Hepatocyte (in vitro differentiated cells): Measurements from ENCODE around the gene TEX28. TPM values are rescaled to one million over a fixed set of nuclear protein-coding genes. Genes with fewer than 3 reads are reported as not detected.
"Not testable (repeated sequence)": the region's sequence is repeated elsewhere in the genome, so short reads cannot be mapped to it uniquely, and the experiment has no call there.

ENCODE experiments used
- DNase-seq: peaks from one replicate; pipeline ENCODE4 v3.0.0-alpha.2; 2016; ENCODE audit warnings: low spot score
- H2AFZ ChIP-seq: fragments of 200-600 bp; sonication (generic); 2 replicates; pipeline ENCODE4 v1.6.0; 2016; ENCODE audit warnings: antibody characterized with exemption, mild to moderate bottlenecking
- H3K27ac ChIP-seq: fragments of 200-600 bp; sonication (generic); 2 replicates; pipeline ENCODE4 v1.5.1; 2016; ENCODE audit warnings: mild to moderate bottlenecking
- H3K27me3 ChIP-seq: fragments of 200-600 bp; sonication (generic); 2 replicates; pipeline ENCODE4 v1.6.1; 2016
- H3K36me3 ChIP-seq: fragments of 200-600 bp; sonication (generic); replicated peaks from 2 replicates; pipeline ENCODE4 v1.5.1; 2016; ENCODE audit warnings: low read depth; ENCODE audit not compliant: insufficient read depth
- H3K4me1 ChIP-seq: fragments of 200-600 bp; sonication (generic); 2 replicates; pipeline ENCODE4 v1.5.1; 2016; ENCODE audit warnings: mild to moderate bottlenecking, moderate library complexity; ENCODE audit not compliant: insufficient read depth
- H3K4me2 ChIP-seq: fragments of 200-600 bp; sonication (generic); 2 replicates; pipeline ENCODE4 v1.6.0; 2016
- H3K4me3 ChIP-seq: fragments of 200-600 bp; sonication (generic); 2 replicates; pipeline ENCODE4 v1.5.1; 2016; ENCODE audit warnings: mild to moderate bottlenecking
- H3K79me2 ChIP-seq: fragments of 200-600 bp; sonication (generic); 2 replicates; pipeline ENCODE4 v1.6.0; 2017; ENCODE audit warnings: mild to moderate bottlenecking
- H3K9me2 ChIP-seq: fragments of 200-600 bp; sonication (generic); replicated peaks from 2 replicates; pipeline ENCODE4 v1.6.0; 2017; ENCODE audit warnings: mild to moderate bottlenecking; ENCODE audit not compliant: insufficient read depth
- H3K9me3 ChIP-seq: fragments of 200-600 bp; sonication (generic); 2 replicates; pipeline ENCODE4 v1.5.1; 2016; ENCODE audit warnings: low read depth, mild to moderate bottlenecking
- H4K20me1 ChIP-seq: fragments of 200-600 bp; sonication (generic); 2 replicates; pipeline ENCODE4 v1.6.0; 2016; ENCODE audit warnings: mild to moderate bottlenecking; ENCODE audit not compliant: insufficient read depth, poor library complexity, severe bottlenecking
- WGBS: methylation state at CpG from one replicate; pipeline ENCODE4 v1.1.6; 2016; ENCODE audit warnings: low lambda C conversion rate; ENCODE audit errors: missing lambda C conversion rate; 5-methylcytosine and 5-hydroxymethylcytosine counted together
- polyA plus RNA-seq: library from polyadenylated mRNA; unstranded; fragments of >200 nt; fragmentation: Nextera tagmentation; extraction: Ambion mirVana; gene quantifications from 2 replicates; pipeline ENCODE4 v1.2.1, GENCODE V29; 2016
- total RNA-seq: library from RNA; depleted of rRNA; stranded (reverse); fragments of >200 nt; gene quantifications from 2 replicates; pipeline ENCODE4 v1.2.3, GENCODE V29; 2014

Gene TEX28
- total and polyA plus RNA-seq, 2 experiments from 2014 or later: not detected

DNA sequence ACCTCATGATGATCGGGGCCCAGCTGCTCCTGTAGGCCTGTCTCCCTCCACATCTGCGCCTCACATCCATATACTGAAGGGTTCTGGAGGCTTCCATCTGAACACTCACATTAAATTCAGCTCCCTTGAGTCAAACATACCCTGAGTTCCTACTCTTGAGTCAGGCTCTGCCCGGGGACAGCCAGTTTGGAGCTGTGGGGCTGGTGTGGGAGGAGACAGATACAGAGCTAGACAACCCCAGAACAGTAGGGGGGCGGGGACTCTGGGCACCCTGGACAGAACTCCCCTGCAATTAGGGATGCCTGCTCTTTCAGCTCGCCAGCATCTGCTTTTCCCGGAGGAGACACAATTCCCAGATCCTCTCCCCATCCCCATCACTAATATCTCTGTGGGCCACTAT is 31.9 kb downstream of the TEX28 start:
- not testable (repeated sequence) for H3K79me2 ChIP-seq, H3K4me3 ChIP-seq, H3K36me3 ChIP-seq, H3K27me3 ChIP-seq, H3K4me1 ChIP-seq, H2AFZ ChIP-seq, H4K20me1 ChIP-seq, H3K4me2 ChIP-seq, H3K9me2 ChIP-seq, H3K27ac ChIP-seq, DNase-seq, H3K9me3 ChIP-seq
- WGBS: no CpG with 5 or more reads among the region's 6 CpGs

DNA sequence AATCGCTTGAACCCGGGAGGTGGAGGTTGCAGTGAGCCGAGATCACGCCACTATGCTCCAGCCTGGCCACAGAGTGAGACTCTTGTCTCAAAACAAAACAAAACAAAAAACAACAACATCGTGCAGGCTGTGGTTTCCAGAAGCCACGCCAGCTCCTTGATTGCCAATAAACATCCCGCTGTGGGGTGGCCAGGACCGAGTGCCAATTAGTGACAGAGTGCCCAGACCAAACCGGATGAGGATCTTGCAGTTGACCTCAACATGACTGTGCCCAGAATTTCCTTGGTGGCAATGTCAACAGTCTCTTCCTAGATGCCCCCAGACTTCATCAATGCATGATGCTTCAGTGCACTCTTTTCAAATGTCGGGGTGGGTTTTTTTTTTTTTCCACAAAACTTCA is 36.2 kb downstream of the TEX28 start:
- H3K9me2 ChIP-seq, H3K4me3 ChIP-seq, H3K4me1 ChIP-seq: not testable (repeated sequence)

DNA sequence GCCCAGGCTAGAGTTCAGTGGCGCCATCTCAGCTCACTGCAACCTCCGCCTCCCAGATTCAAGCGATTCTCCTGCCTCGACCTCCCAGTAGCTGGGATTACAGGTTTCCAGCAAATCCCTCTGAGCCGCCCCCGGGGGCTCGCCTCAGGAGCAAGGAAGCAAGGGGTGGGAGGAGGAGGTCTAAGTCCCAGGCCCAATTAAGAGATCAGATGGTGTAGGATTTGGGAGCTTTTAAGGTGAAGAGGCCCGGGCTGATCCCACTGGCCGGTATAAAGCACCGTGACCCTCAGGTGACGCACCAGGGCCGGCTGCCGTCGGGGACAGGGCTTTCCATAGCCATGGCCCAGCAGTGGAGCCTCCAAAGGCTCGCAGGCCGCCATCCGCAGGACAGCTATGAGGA is 37.6 kb downstream of the TEX28 start, which contains the start of gene OPN1MW3:
OPN1MW3 (plus strand) TSS at position 301 of the 400 bp plus-strand sequence; CDS start at position 339, 38 bp downstream.
- not testable (repeated sequence) for H3K27me3 ChIP-seq, H3K79me2 ChIP-seq
- WGBS: no CpG with 5 or more reads among the region's 17 CpGs

More for the DNA sequence above, 36.2 kb downstream of the TEX28 start:
- H3K36me3 ChIP-seq, H3K9me3 ChIP-seq, H3K4me2 ChIP-seq, H3K79me2 ChIP-seq, H2AFZ ChIP-seq, H4K20me1 ChIP-seq, H3K27ac ChIP-seq, H3K27me3 ChIP-seq, DNase-seq: not testable (repeated sequence)
- no CpG with 5 or more reads among the region's 10 CpGs for WGBS

DNA sequence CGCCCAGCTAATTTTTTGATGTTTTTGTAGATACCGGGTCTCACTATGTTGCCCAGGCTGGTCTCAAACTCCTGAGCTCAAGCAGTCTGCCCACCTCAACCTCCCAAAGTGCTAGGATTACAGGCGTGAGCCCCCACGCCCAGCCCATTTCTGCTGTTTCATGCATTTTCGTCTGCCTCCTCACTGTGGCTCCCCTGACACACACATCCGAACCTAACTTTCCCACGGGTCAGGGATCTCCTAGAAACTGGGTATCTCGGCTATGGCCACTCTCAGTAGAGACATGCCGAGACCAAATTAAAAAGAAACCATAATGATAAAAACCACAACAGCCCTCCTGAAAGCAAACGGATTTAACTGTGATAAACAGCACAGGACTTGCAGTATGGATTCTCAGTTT is 46.8 kb downstream of the TEX28 start:
- not testable (repeated sequence) for H3K36me3 ChIP-seq, H3K4me3 ChIP-seq, H3K79me2 ChIP-seq, H3K9me2 ChIP-seq, DNase-seq, H4K20me1 ChIP-seq, H2AFZ ChIP-seq, H3K9me3 ChIP-seq, H3K27me3 ChIP-seq, H3K4me2 ChIP-seq, H3K4me1 ChIP-seq, H3K27ac ChIP-seq
- WGBS: no CpG with 5 or more reads among the region's 10 CpGs

More for the DNA sequence above, 37.6 kb downstream of the TEX28 start, which contains the start of gene OPN1MW3:
- not testable (repeated sequence) for H4K20me1 ChIP-seq, H3K9me2 ChIP-seq, DNase-seq, H3K4me1 ChIP-seq, H3K4me2 ChIP-seq, H3K27ac ChIP-seq, H3K36me3 ChIP-seq, H2AFZ ChIP-seq, H3K4me3 ChIP-seq, H3K9me3 ChIP-seq

DNA sequence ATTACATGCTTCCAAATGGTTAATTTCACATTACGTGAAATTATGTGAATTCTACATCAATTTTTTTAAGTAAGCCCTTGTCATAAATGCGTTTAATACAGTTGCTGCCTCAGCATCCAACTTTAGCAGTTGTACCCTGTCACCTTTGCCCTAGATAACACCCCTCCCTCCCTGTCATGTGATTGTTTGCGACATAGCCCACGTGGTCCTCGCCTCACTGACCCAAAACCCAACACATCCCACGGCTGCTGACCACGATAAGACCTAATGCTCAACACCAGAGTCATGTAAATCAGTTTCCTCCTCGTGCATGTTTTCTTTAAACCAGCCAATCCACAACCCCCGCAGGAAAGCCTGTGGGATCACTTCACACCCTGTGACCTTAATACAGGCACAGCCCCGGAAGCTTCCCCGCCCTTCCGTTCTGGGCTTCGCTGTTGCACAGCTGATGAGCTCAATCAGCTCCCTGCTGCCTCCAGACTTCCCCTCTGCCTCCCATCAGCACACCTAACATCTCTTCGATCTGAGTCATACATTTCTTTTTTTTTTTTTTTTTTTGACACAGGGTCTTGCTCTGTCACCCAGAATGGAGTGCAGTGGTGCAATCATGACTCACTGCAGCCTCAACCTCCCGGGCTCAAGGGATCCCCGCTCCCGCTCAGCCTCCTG is 47.4 kb downstream of the TEX28 start:
- not testable (repeated sequence) for H3K27me3 ChIP-seq, H3K27ac ChIP-seq, H3K4me1 ChIP-seq, DNase-seq, H3K4me3 ChIP-seq, H3K36me3 ChIP-seq, H2AFZ ChIP-seq, H4K20me1 ChIP-seq, H3K9me2 ChIP-seq, H3K4me2 ChIP-seq, H3K9me3 ChIP-seq, H3K79me2 ChIP-seq
- WGBS: no CpG with 5 or more reads among the region's 17 CpGs

DNA sequence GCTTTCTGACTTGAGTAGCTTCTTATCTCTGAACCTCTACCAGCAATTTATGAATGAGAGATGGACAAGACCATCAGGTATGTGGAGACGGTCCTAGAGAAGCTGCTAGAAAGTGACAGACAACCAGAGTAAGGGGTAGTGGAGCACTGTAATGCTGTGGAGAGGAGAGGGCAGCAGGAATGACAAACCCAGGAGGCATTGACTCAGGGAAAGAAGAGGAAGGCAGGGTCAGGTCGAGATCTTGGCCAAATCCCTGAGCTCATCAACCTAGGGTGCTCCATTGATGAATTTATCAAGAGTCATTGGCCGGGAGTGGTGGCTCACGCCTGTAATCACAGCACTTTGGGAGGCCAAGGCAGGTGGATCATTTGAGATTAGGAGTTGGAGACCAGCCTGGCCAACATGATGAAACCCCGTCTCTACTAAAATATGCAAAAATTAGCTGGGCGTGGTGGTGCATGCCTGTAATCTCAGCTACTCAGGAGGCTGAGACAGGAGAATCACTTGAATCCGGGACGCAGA is 54.9 kb downstream of the TEX28 start:
- not testable (repeated sequence) for H3K36me3 ChIP-seq, H3K79me2 ChIP-seq, H3K27ac ChIP-seq, H3K4me1 ChIP-seq, H3K9me2 ChIP-seq, DNase-seq, H3K27me3 ChIP-seq, H4K20me1 ChIP-seq, H3K9me3 ChIP-seq, H3K4me2 ChIP-seq, H2AFZ ChIP-seq, H3K4me3 ChIP-seq
- 73% methylated on average over 7 of the region's 8 CpGs for WGBS

DNA sequence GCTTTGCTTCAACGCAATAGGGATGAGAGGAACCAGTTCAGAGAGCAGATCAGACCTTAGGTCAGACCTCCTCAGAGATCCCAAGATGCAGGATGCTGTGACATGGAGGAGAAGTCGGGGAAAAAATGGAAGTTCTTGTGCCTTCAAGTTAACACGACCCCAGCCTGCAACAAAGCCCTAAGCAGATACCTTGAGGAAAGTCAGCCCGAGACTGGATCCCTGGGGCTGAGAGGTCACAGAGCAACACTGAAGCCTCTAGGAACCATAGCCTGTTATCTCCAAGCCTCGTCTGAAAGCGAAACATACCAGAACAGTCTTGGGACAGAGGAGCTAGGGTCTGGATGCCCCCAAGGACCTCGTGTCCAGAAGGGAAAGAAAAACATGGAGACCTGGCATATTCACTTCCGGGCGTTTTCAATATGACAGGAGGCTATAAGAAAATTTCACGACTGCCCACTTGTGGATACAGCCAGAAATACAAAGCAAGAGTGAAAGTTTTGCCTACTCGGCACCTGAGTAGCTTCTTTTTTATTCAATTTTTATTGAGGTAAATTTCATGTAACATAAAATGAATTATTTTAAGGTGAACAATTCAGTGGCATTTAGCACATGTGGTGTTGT is 55.9 kb downstream of the TEX28 start:
- not testable (repeated sequence) for H3K9me2 ChIP-seq, DNase-seq, H3K4me3 ChIP-seq, H3K36me3 ChIP-seq, H3K27me3 ChIP-seq, H4K20me1 ChIP-seq, H3K79me2 ChIP-seq, H3K4me1 ChIP-seq, H2AFZ ChIP-seq, H3K27ac ChIP-seq, H3K9me3 ChIP-seq, H3K4me2 ChIP-seq
- 76% methylated on average over 9 of the region's 11 CpGs for WGBS

DNA sequence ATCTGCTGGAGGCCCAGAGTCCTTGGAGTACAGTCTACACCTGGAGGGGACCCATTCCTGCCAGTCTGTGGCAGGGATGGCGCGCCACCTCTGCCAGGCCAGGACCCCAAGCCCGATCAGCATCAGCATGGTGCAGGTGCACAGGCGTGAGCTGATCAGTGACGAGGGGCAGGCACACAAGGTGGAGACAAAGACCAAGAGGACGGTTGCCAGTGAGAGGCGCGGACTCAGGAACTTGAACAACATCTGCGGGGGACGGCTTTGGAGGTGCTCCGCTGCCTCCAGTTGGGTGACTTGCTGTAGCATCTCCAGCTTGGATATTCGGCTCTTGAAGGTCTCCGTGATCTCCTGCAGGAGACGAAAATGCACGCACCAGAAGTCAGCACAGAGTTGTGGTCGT is 61.3 kb downstream of the TEX28 start:
- no CpG with 5 or more reads among the region's 16 CpGs for WGBS
- H3K27ac ChIP-seq, H3K9me3 ChIP-seq, DNase-seq, H3K4me2 ChIP-seq, H3K36me3 ChIP-seq, H3K79me2 ChIP-seq, H3K9me2 ChIP-seq, H3K27me3 ChIP-seq, H3K4me3 ChIP-seq, H4K20me1 ChIP-seq, H2AFZ ChIP-seq, H3K4me1 ChIP-seq: not testable (repeated sequence)

DNA sequence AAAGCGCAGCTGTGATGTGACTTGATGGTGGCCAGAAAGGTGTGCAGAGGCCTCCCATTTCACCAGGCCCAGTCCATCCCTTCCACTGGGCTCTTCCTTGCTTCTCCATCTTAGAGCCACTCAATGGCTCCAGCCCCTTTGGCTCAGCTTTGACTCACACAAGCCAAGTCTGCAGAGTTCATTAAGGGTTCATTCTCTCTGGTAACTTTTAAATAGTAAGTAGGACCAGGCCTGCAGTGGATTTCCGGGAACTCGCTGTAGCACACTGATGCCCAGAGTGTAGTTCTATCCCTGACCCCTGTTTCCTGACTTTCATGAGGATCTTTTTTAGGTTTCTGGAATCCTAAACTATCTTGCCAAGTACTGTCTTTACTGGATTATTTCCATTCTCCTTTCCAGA is 63.5 kb downstream of the TEX28 start:
- not testable (repeated sequence) for H3K4me1 ChIP-seq, H3K27ac ChIP-seq, H3K36me3 ChIP-seq, H3K27me3 ChIP-seq, H3K4me3 ChIP-seq, H2AFZ ChIP-seq, H3K79me2 ChIP-seq, H3K9me2 ChIP-seq, H3K9me3 ChIP-seq, H3K4me2 ChIP-seq, H4K20me1 ChIP-seq, DNase-seq
- WGBS: no CpG with 5 or more reads among the region's 3 CpGs
